B cell (primary cell): ENCODE measurements around the gene SLC38A1. TPM values are rescaled to one million over a fixed set of nuclear protein-coding genes. Genes with fewer than 3 reads are reported as not detected.

ENCODE experiments used
- ATAC-seq: fragments of 200-7000 bp; cut with Tn5 transposase; one replicate; pipeline ENCODE4 v1.10.0; 2021; ENCODE audit warnings: low read depth, mild to moderate bottlenecking, moderate number of reproducible peaks, moderate library complexity
- CTCF ChIA-PET: fragments of 350-600 bp; sonication (Branson Sonifier 250); formaldehyde crosslinking; loops from one replicate; lab custom pipeline; 2021; ENCODE audit warnings: antibody characterized with exemption, inconsistent platforms; lab: Charles Lee
- POLR2A ChIA-PET: fragments of 350-600 bp; sonication (Branson Sonifier 250); formaldehyde crosslinking; loops from one replicate; lab custom pipeline; 2021; ENCODE audit warnings: antibody characterized with exemption; lab: Charles Lee
- DNase-seq: peaks from one replicate; pipeline ENCODE4 v3.0.0; 2013
- H2AFZ ChIP-seq: 2 replicates; pipeline ENCODE4 v1.6.1; 2012; ENCODE audit warnings: mild to moderate bottlenecking, low read depth, low read length; ENCODE audit not compliant: insufficient read depth, poor library complexity, severe bottlenecking
- H3K27ac ChIP-seq, 2 donors: 1 replicate in 1 of 2; 2 replicates in 1 of 2; pipeline ENCODE4 v1.5.1; 2012 to 2013; ENCODE audit warnings: low read length in 2 of 2, mild to moderate bottlenecking in 2 of 2, moderate library complexity in 1 of 2
- H3K27me3 ChIP-seq, 4 experiments: fragments of 200-600 bp in 1 of 4; sonication (generic) in 1 of 4; replicated peaks in 1 of 4; 1 replicate in 2 of 4; 2 replicates in 2 of 4; pipeline versions ENCODE4 v1.6.1 to v1.7.0; 2013 to 2016; ENCODE audit warnings: low read length in 3 of 4, mild to moderate bottlenecking in 2 of 4, mixed read lengths in 1 of 4, moderate library complexity in 1 of 4; ENCODE audit not compliant: insufficient read depth in 4 of 4, control insufficient read depth in 3 of 4; ENCODE audit errors: control extremely low read depth in 1 of 4
- H3K36me3 ChIP-seq, 2 experiments: replicated peaks in 1 of 2; 1 replicate in 1 of 2; 2 replicates in 1 of 2; pipeline versions ENCODE4 v1.6.1 to v1.7.1; 2013; ENCODE audit warnings: low read length in 1 of 2; ENCODE audit not compliant: insufficient read depth in 2 of 2, control insufficient read depth in 1 of 2; ENCODE audit errors: control extremely low read depth in 1 of 2, extremely low read depth in 1 of 2
- H3K4me1 ChIP-seq, 2 donors: fragments of 200-600 bp in 1 of 2; sonication (generic) in 1 of 2; 1 replicate in 1 of 2; 2 replicates in 1 of 2; pipeline versions ENCODE4 v1.5.1 to v1.6.1; 2013 to 2017; ENCODE audit warnings: low read length in 2 of 2; ENCODE audit not compliant: control insufficient read depth in 2 of 2, insufficient read depth in 2 of 2
- H3K4me2 ChIP-seq: replicated peaks from 2 replicates; pipeline ENCODE3; 2012; ENCODE audit warnings: mild to moderate bottlenecking, low read depth, low read length; ENCODE audit not compliant: poor library complexity, severe bottlenecking
- H3K4me3 ChIP-seq, 5 experiments: fragments of 200-600 bp in 1 of 5; sonication (generic) in 1 of 5; 1 replicate in 3 of 5; 2 replicates in 2 of 5; pipeline versions ENCODE4 v1.5.1 to v1.7.0; 2011 to 2016; ENCODE audit warnings: low read length in 4 of 5, mild to moderate bottlenecking in 4 of 5, low read depth in 2 of 5, control low read depth in 1 of 5, moderate library complexity in 1 of 5; ENCODE audit not compliant: insufficient read depth in 1 of 5; ENCODE audit errors: control extremely low read depth in 1 of 5, extremely low read depth in 1 of 5
- H3K79me2 ChIP-seq: fragments of 200-600 bp; sonication (generic); one replicate; pipeline ENCODE4 v1.6.0; 2016; ENCODE audit warnings: low read length; ENCODE audit not compliant: control insufficient read depth, insufficient read depth
- H3K9ac ChIP-seq: fragments of 200-600 bp; sonication (generic); 2 replicates; pipeline ENCODE4 v1.6.1; 2017; ENCODE audit warnings: mild to moderate bottlenecking, low read length, moderate library complexity
- H3K9me3 ChIP-seq, 3 donors: one replicate each; pipeline versions ENCODE4 v1.6.1 to v1.7.1; 2013; ENCODE audit warnings: low read length in 2 of 3; ENCODE audit not compliant: control insufficient read depth in 2 of 3, insufficient read depth in 1 of 3; ENCODE audit errors: control extremely low read depth in 1 of 3
- H4K20me1 ChIP-seq: 2 replicates; pipeline ENCODE4 v1.6.0; 2012; ENCODE audit warnings: mild to moderate bottlenecking, low read length; ENCODE audit not compliant: insufficient read depth, control insufficient read depth, poor library complexity, severe bottlenecking
- H3K27ac Mint-ChIP-seq: one replicate; pipeline ENCODE4 v1.8.0; 2021; ENCODE audit warnings: mixed read lengths
- H3K27me3 Mint-ChIP-seq: one replicate; pipeline ENCODE4 v1.8.0; 2021; ENCODE audit warnings: mixed read lengths
- H3K4me1 Mint-ChIP-seq: one replicate; pipeline ENCODE4 v1.8.0; 2021; ENCODE audit warnings: mixed read lengths
- H3K4me3 Mint-ChIP-seq: one replicate; pipeline ENCODE4 v1.8.0; 2021; ENCODE audit warnings: mixed read lengths
- H3K9me3 Mint-ChIP-seq: one replicate; pipeline ENCODE4 v1.8.0; 2022; ENCODE audit warnings: mixed read lengths; ENCODE audit not compliant: insufficient read depth
- EZH2 ChIP-seq: IDR thresholded peaks from 2 replicates; pipeline ENCODE4 v1.6.1; 2012; ENCODE audit warnings: borderline replicate concordance, low read depth, mild to moderate bottlenecking, moderate library complexity, low read length; ENCODE audit not compliant: insufficient read depth, poor library complexity, severe bottlenecking
- WGBS: methylation state at CpG from one replicate; pipeline ENCODE4 v1.1.5; 2013; ENCODE audit warnings: missing lambda C conversion rate; ENCODE audit not compliant: insufficient coverage; 5-methylcytosine and 5-hydroxymethylcytosine counted together
- intact Hi-C: fragments of 100-400 bp; cut with micrococcal nuclease; formaldehyde crosslinking; loops from one replicate; pipeline ENCODE4 v1.10.0; 2022
- polyA plus RNA-seq: library from polyadenylated mRNA; depleted of rRNA; stranded (reverse); fragments of >200 nt; gene quantifications from 2 replicates; pipeline ENCODE4 v1.2.3, GENCODE V29; 2012
- total RNA-seq, 2 donors: library from RNA; stranded (reverse); fragments of 120-200 nt in 1 of 2; gene quantifications; 1 replicate in 1 of 2; 2 replicates in 1 of 2; pipeline versions ENCODE4 v1.2.3 to v1.2.4, GENCODE V29; 2013 to 2022
- TF ChIP-seq, protein P1 (sequence below): fragments of 200-600 bp; IDR thresholded peaks from one replicate; pipeline ENCODE4 v1.8.0; 2022; ENCODE audit warnings: antibody characterized with exemption, mild to moderate bottlenecking

Gene SLC38A1
- total and polyA plus RNA-seq, 2 donors (not counting 1 experiment from before 2014, with no cell fraction given): 38.1 to 205 TPM

DNA sequence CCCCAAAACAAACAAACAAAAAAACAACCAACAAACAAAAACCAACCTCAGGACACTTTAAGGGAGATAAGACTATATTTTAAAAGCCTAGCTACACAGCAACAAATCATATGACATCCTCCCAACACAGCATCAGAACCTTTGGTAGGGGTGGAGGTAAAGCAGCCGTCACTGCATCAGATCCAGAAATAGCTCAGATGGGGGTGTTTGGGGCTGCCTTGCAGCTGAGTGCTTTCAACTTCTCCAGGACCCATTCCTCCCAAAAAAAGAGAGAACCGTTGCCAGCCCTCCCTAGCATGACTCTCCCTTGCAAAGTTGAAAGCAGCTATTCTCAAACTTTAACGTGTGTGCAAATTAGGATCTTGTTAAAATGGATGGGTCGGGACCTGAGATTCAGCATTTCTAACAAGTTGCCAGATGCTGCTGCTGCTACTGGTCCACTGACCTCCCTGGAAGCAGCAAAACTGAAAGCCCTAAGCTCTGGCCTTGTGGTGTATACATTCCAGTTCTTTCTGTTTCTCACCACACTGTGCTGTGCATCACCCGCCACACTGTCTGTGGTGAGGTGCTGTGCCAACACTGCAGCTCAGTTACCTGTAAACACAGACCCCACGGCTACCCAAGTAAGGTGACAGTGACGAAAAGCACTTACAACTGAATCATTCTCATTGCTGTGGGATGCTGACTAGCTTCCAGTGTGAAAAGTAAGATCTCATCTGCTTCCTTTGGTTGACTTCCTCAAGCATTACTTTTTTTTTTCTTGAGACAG, 54.0 kb downstream of the SLC38A1 start:
- Histone ChIP-seq H3K27me3 (no peaks in the 10 kb centered on the region), H3K9ac (peak overlapping the region; percentile 15), H3K4me2 (peak overlapping the region; percentile 82), H3K27ac (peak overlapping the region; percentile 83 to 96), H3K4me1 (peaks cover 92 to 97% of the 10 kb centered on the region in 2 donors), H3K36me3 (peaks cover 5 to 35% of the 10 kb centered on the region in 2 experiments), H4K20me1 (no peaks in the 10 kb centered on the region), H2AFZ (no peak overlapping the region), H3K79me2 (peaks cover 75% of the 10 kb centered on the region), H3K9me3 (no peaks in the 10 kb centered on the region), H3K4me3 (peak overlapping the region in 2 of 5 experiments; percentile 13 to 50)
- H3K9me3 Mint-ChIP-seq: no peaks in the 10 kb centered on the region
- H3K27ac Mint-ChIP-seq: peak overlapping the region; percentile 96
- ChIA-PET POLR2A (interaction anchor here (0.7 to 1.7 kb wide), 3 partner anchors 10 to 84 kb away, joined by 3 to 6 read pairs (median 4); partner anchors contain the start of gene SLC38A1), CTCF (interaction anchor here (1.2 to 6.4 kb wide), 6 partner anchors 8 to 89 kb away, joined by 3 to 47 read pairs (median 6); no protein-coding TSS in a partner anchor)
- WGBS: 34% methylated on average over 4 of the region's 7 CpGs
- DNase-seq (peak; percentile 67), ATAC-seq (peak; percentile 26)
- TF ChIP-seq, protein P1, sequence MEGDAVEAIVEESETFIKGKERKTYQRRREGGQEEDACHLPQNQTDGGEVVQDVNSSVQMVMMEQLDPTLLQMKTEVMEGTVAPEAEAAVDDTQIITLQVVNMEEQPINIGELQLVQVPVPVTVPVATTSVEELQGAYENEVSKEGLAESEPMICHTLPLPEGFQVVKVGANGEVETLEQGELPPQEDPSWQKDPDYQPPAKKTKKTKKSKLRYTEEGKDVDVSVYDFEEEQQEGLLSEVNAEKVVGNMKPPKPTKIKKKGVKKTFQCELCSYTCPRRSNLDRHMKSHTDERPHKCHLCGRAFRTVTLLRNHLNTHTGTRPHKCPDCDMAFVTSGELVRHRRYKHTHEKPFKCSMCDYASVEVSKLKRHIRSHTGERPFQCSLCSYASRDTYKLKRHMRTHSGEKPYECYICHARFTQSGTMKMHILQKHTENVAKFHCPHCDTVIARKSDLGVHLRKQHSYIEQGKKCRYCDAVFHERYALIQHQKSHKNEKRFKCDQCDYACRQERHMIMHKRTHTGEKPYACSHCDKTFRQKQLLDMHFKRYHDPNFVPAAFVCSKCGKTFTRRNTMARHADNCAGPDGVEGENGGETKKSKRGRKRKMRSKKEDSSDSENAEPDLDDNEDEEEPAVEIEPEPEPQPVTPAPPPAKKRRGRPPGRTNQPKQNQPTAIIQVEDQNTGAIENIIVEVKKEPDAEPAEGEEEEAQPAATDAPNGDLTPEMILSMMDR: no peak
- TF ChIP-seq EZH2: no peak
- intact Hi-C loops: loop anchor here (5.0 kb wide), 5 partner anchors 33 to 1142 kb away; partner anchors contain the start of gene SLC38A2
- H3K4me3 Mint-ChIP-seq: peak overlapping the region; percentile 81
- peaks cover 93% of the 10 kb centered on the region for H3K4me1 Mint-ChIP-seq
- H3K27me3 Mint-ChIP-seq: no peaks in the 10 kb centered on the region
